Mucosa of descending colon (tissue), 3 donors: ENCODE data around the gene PCP2. TPM values are rescaled to one million over a fixed set of nuclear protein-coding genes. Genes with fewer than 3 reads are reported as not detected.

Experiments used
- ATAC-seq: fragments of 200-7000 bp; cut with Tn5 transposase; one replicate; pipeline ENCODE4 v1.9.1; 2020; ENCODE audit warnings: mild to moderate bottlenecking, moderate library complexity
- DNase-seq, 3 donors: peaks; one replicate each; pipeline ENCODE4 v3.0.0-alpha.2; 2020
- H3K36me3 ChIP-seq: fragments of 200-600 bp; one replicate; pipeline ENCODE4 v1.8.0; 2021; ENCODE audit warnings: low read depth, mild to moderate bottlenecking
- H3K4me1 ChIP-seq: fragments of 200-600 bp; one replicate; pipeline ENCODE4 v1.8.0; 2021; ENCODE audit warnings: low read depth, mild to moderate bottlenecking
- H3K4me3 ChIP-seq: fragments of 200-600 bp; one replicate; pipeline ENCODE4 v1.8.0; 2021; ENCODE audit warnings: mild to moderate bottlenecking
- H3K9me3 ChIP-seq: fragments of 200-600 bp; one replicate; pipeline ENCODE4 v1.8.0; 2021; ENCODE audit warnings: mild to moderate bottlenecking
- CTCF ChIP-seq: fragments of 200-600 bp; IDR thresholded peaks from one replicate; pipeline ENCODE4 v1.8.0; 2022; ENCODE audit warnings: antibody characterized with exemption, mild to moderate bottlenecking
- intact Hi-C, 2 donors: fragments of 100-400 bp; cut with DNase I in 1 of 2; cut with micrococcal nuclease in 1 of 2; formaldehyde crosslinking; loops; one replicate each; pipeline versions ENCODE4 v1.11.0 to v1.11.1; 2022; cut with DNase I, micrococcal nuclease
- total RNA-seq, 3 donors: library from RNA; stranded (reverse); fragmentation: NEBNext Ultra II Directional in 2 of 3; extraction: Animal tissue kit (Norgen Biotek cat#: 25700) in 2 of 3; gene quantifications; one replicate each; pipeline versions ENCODE4 v1.2.1 to v1.2.4, GENCODE V29; 2021 to 2023
- donor health status: DM: no; HTN: no; CAD: no; lungs with moderate emphysema.
- donor health status: DM: no; HTN: no; CAD: no.
- donor health status: DM: no; HTN: yes; CAD: no.

PCP2 gene
- total RNA-seq, 3 donors from 2014 or later: 1.1 TPM; not detected in 2

- no peak for DNase-seq
- no peak for ATAC-seq
- intact Hi-C loops: no loop called here
- H3K9me3 ChIP-seq: no peaks in the 10 kb centered on the region
- no peak overlapping the region for H3K4me3 ChIP-seq
- no peaks in the 10 kb centered on the region for H3K36me3 ChIP-seq
- H3K4me1 ChIP-seq: peaks cover 4% of the 10 kb centered on the region
- TF ChIP-seq CTCF: no peak
Observed at GRCh38 chr19:7650148-7650547, 16.6 kb upstream of the PCP2 start.

GRCh38 chr19:7648265-7649014 is 14.9 kb upstream of the PCP2 start:
- intact Hi-C loops: no loop called here
- DNase-seq (no peak), ATAC-seq (no peak)
- H3K4me3 ChIP-seq: no peak overlapping the region
- H3K4me1 ChIP-seq: peaks cover 4% of the 10 kb centered on the region
- H3K9me3 ChIP-seq: no peaks in the 10 kb centered on the region
- no peaks in the 10 kb centered on the region for H3K36me3 ChIP-seq
- TF ChIP-seq CTCF: no peak

GRCh38 chr19:7647156-7647555 is 13.6 kb upstream of the PCP2 start:
- no peak for DNase-seq
- Histone ChIP-seq H3K4me1 (peaks cover 1% of the 10 kb centered on the region), H3K4me3 (no peak overlapping the region), H3K9me3 (no peaks in the 10 kb centered on the region), H3K36me3 (no peaks in the 10 kb centered on the region)
- ATAC-seq: no peak
- TF ChIP-seq CTCF: no peak
- intact Hi-C loops: no loop called here

GRCh38 chr19:7646426-7646700 is 12.8 kb upstream of the PCP2 start:
- no peaks in the 10 kb centered on the region for H3K36me3 ChIP-seq

GRCh38 chr19:7645656-7646425 is 12.3 kb upstream of the PCP2 start:
- intact Hi-C loops: no loop called here
- Histone ChIP-seq H3K4me1 (no peaks in the 10 kb centered on the region), H3K9me3 (no peaks in the 10 kb centered on the region), H3K36me3 (no peaks in the 10 kb centered on the region), H3K4me3 (no peak overlapping the region)
- no peak for TF ChIP-seq CTCF
- no peak for ATAC-seq
- DNase-seq: no peak

More at GRCh38 chr19:7646426-7646700, 12.8 kb upstream of the PCP2 start:
- Histone ChIP-seq H3K4me1 (no peaks in the 10 kb centered on the region), H3K4me3 (no peak overlapping the region), H3K9me3 (no peaks in the 10 kb centered on the region)
- intact Hi-C loops: no loop called here
- no peak for TF ChIP-seq CTCF
- no peak for ATAC-seq
- no peak for DNase-seq
